DND-41 (cell line): ENCODE results near the gene SANBR.

Experiments
- CTCF ChIP-seq: IDR thresholded peaks from 2 replicates; pipeline ENCODE4 v1.5.1; 2012; ENCODE audit warnings: borderline replicate concordance, low read length, moderate library complexity, mild to moderate bottlenecking; ENCODE audit not compliant: poor library complexity, severe bottlenecking; ENCODE audit errors: extremely low read depth
- EZH2 ChIP-seq: IDR thresholded peaks from 3 replicates; pipeline ENCODE4 v1.6.1; 2012; ENCODE audit warnings: borderline replicate concordance, low read depth, mild to moderate bottlenecking, moderate library complexity, low read length, inconsistent platforms; ENCODE audit not compliant: severe bottlenecking

GRCh38 chr2:61109291-61109690 lies 43.6 kb downstream of the SANBR start:
- TF ChIP-seq CTCF (no peak), EZH2 (no peak)
